Activated naive CD4-positive, alpha-beta T cell treated with anti-CD3 and anti-CD28 coated beads for 36 hours (primary cell): ENCODE data around the gene INSIG2. TPM values are rescaled to one million over a fixed set of nuclear protein-coding genes. Genes with fewer than 3 reads are reported as not detected.

Experiments used
- CTCF ChIA-PET: fragments of 350-600 bp; sonication (Branson Sonifier 250); formaldehyde crosslinking; loops from one replicate; lab custom pipeline; 2021; ENCODE audit warnings: antibody characterized with exemption; lab: Charles Lee
- DNase-seq: peaks from one replicate; pipeline ENCODE4 v3.0.0-alpha.2; 2020
- H3K27ac Mint-ChIP-seq: one replicate; pipeline ENCODE4 v1.8.0; 2021; ENCODE audit warnings: mild to moderate bottlenecking, mixed read lengths
- H3K27me3 Mint-ChIP-seq: one replicate; pipeline ENCODE4 v1.8.0; 2021; ENCODE audit warnings: low read depth, mixed read lengths
- H3K36me3 Mint-ChIP-seq: one replicate; pipeline ENCODE4 v1.8.0; 2021; ENCODE audit warnings: low read depth, mixed read lengths
- H3K4me1 Mint-ChIP-seq: one replicate; pipeline ENCODE4 v1.8.0; 2021; ENCODE audit warnings: low read depth, mixed read lengths
- H3K4me3 Mint-ChIP-seq: one replicate; pipeline ENCODE4 v1.8.0; 2021; ENCODE audit warnings: mild to moderate bottlenecking, moderate library complexity, mixed read lengths
- H3K9me3 Mint-ChIP-seq: one replicate; pipeline ENCODE4 v1.8.0; 2021; ENCODE audit warnings: mixed read lengths
- intact Hi-C: fragments of 100-400 bp; cut with micrococcal nuclease; formaldehyde crosslinking; loops from one replicate; pipeline ENCODE4 v1.15.1; 2023
- total RNA-seq, 2 experiments: library from RNA; stranded (reverse); gene quantifications; one replicate each; pipeline ENCODE4 v1.2.3, GENCODE V29; 2021

Gene INSIG2
- total RNA-seq, 2 experiments from 2014 or later, result 14.3 to 19.3 TPM

DNA sequence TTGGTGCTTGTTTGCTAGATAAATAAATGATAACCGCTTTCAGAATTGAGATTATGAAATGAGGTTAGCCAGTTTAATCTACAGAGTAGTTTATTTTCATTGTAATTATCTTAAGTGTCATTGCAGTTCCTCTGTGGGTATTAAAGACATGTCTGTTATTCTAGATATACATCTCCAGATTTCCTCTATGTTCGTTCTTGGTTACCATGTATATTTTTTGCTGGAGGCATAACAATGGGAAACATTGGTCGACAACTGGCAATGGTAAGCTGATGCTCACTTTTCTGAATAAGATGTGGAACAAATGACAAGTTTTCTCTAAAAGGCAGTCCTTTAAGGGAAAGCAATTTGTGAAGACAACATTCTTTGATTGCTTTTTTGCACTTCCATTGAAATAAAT lies 18.7 kb downstream of the INSIG2 start:
- intact Hi-C loops, result no loop called here
- Mint-ChIP-seq H3K4me3 (no peak overlapping the region), H3K27me3 (no peaks in the 10 kb centered on the region), H3K36me3 (peaks cover 45% of the 10 kb centered on the region), H3K27ac (no peak overlapping the region), H3K4me1 (peaks cover 12% of the 10 kb centered on the region), H3K9me3 (no peaks in the 10 kb centered on the region)
- CTCF ChIA-PET, result no interaction called here
- DNase-seq, result no peak

DNA sequence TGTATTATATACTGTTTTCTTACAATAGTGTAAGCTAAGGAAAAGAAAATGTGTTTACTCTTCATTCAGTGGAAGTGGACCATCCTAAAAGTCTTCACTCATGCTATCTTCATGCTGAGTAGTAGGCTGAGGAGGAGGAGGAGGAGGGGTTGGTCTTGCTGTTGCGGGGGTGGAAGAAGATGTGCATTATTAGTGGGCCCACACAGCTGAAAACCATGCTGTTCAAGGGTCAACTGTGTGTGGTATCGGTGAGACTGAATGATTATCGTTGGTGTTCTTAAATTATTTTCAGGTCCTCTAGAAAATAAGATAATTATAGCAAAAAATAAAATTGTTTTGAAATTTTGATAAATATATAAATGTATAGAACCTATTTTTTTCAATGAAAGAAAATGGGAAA lies 22.0 kb downstream of the INSIG2 start:
- intact Hi-C loops, result no loop called here
- CTCF ChIA-PET, result no interaction called here
- Mint-ChIP-seq H3K36me3 (peaks cover 37% of the 10 kb centered on the region), H3K4me1 (peaks cover 11% of the 10 kb centered on the region), H3K4me3 (no peak overlapping the region), H3K9me3 (no peaks in the 10 kb centered on the region), H3K27me3 (no peaks in the 10 kb centered on the region), H3K27ac (no peak overlapping the region)
- no peak for DNase-seq

- H3K4me1 Mint-ChIP-seq, result peaks cover 11% of the 10 kb centered on the region
- H3K4me3 Mint-ChIP-seq, result no peak overlapping the region
- H3K36me3 Mint-ChIP-seq, result peaks cover 34% of the 10 kb centered on the region
- no peak for DNase-seq
- intact Hi-C loops, result no loop called here
- CTCF ChIA-PET, result no interaction called here
- H3K27ac Mint-ChIP-seq, result no peak overlapping the region
- H3K9me3 Mint-ChIP-seq, result no peaks in the 10 kb centered on the region
- no peaks in the 10 kb centered on the region for H3K27me3 Mint-ChIP-seq
Measured at GRCh38 chr2:118110991-118111390, 22.7 kb downstream of the INSIG2 start.

DNA sequence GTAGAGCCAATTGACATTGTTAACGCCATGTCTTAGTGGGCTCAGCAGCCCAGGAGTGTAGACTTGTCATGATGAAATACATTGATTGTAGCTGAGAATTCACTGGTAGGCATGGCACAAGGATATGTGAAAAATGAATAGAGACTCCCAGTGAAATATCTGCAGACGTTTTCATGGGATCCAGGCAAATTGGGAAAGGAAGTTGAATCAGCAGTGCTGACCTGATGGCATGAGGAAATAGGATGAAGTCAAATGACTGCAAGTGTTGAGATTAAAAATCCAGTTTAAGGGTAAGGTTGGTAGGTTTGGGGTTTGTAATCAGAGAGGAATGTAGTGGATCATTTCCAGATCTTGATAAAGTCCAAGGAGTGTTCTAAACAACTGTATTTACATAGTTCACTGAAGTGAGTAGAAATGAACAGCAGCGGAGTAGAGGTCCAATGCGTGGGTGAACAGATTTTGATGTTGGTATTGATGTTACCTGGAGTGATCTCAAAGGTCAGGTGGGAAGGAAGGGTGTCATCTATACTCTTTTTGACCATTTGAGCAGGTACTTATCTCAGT lies 24.6 kb downstream of the INSIG2 start:
- peaks cover 26% of the 10 kb centered on the region for H3K36me3 Mint-ChIP-seq
- DNase-seq, result no peak
- H3K4me3 Mint-ChIP-seq, result no peak overlapping the region
- H3K27me3 Mint-ChIP-seq, result no peaks in the 10 kb centered on the region
- H3K4me1 Mint-ChIP-seq, result peaks cover 11% of the 10 kb centered on the region
- CTCF ChIA-PET, result no interaction called here
- no peak overlapping the region for H3K27ac Mint-ChIP-seq
- intact Hi-C loops, result no loop called here
- no peaks in the 10 kb centered on the region for H3K9me3 Mint-ChIP-seq

- H3K9me3 Mint-ChIP-seq, result no peaks in the 10 kb centered on the region
- intact Hi-C loops, result no loop called here
- H3K4me1 Mint-ChIP-seq, result peaks cover 4% of the 10 kb centered on the region
- no peak overlapping the region for H3K27ac Mint-ChIP-seq
- DNase-seq, result no peak
- H3K4me3 Mint-ChIP-seq, result no peak overlapping the region
- H3K27me3 Mint-ChIP-seq, result no peaks in the 10 kb centered on the region
- CTCF ChIA-PET, result no interaction called here
- peaks cover 14% of the 10 kb centered on the region for H3K36me3 Mint-ChIP-seq
Measured at GRCh38 chr2:118114863-118115262, 26.6 kb downstream of the INSIG2 start.

DNA sequence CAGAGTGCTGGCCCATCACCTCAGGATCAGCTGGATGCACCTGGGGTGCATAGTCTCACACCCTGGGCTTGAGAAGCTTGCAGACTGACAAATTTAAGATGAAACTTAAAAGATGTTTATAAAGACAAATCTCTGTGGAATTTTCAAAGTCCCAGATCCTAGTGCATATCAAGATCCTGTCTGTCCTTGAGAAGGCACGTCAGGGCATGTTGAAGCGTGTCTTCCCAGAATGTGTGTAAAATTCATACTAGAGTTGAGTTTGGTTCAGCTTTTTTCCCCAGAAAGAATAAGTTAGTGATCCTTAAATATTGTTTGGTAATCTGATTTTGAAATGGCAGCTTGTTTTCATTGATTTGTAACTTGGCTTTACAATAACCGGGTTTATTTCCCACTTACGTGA lies 27.5 kb downstream of the INSIG2 start:
- DNase-seq, result no peak
- H3K27ac Mint-ChIP-seq, result no peak overlapping the region
- H3K9me3 Mint-ChIP-seq, result no peaks in the 10 kb centered on the region
- CTCF ChIA-PET, result no interaction called here
- peaks cover 4% of the 10 kb centered on the region for H3K4me1 Mint-ChIP-seq
- no peaks in the 10 kb centered on the region for H3K27me3 Mint-ChIP-seq
- intact Hi-C loops, result no loop called here
- H3K4me3 Mint-ChIP-seq, result no peak overlapping the region
- H3K36me3 Mint-ChIP-seq, result peaks cover 12% of the 10 kb centered on the region

DNA sequence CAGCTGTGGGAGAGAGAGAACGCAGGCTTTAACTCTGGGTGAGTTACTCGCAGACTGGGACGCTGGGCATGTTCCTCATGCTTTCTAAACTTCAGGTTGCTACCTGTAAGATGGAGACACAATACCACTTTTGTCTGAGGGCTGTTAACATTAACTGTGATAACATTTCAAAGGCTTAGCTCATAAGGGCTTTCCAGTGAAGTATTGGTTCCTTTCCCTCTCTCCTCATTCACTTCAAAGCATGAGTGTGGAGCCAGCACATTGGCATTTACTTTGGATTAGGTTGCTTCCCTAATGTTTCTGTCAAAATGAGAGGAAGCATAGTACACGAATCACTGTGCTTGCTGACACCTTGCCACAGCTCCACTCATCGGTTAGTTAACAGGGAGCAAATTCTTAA lies 30.2 kb downstream of the INSIG2 start:
- intact Hi-C loops, result no loop called here

GRCh38 chr2:118119158-118119727 lies 31.0 kb downstream of the INSIG2 start:
- no peaks in the 10 kb centered on the region for H3K27me3 Mint-ChIP-seq
- no peaks in the 10 kb centered on the region for H3K4me1 Mint-ChIP-seq
- H3K9me3 Mint-ChIP-seq, result no peaks in the 10 kb centered on the region
- no peak overlapping the region for H3K4me3 Mint-ChIP-seq
- no peak for DNase-seq
- CTCF ChIA-PET, result no interaction called here
- no peaks in the 10 kb centered on the region for H3K36me3 Mint-ChIP-seq
- H3K27ac Mint-ChIP-seq, result no peak overlapping the region
- intact Hi-C loops, result no loop called here

More for the DNA sequence above, 30.2 kb downstream of the INSIG2 start:
- H3K27ac Mint-ChIP-seq, result no peak overlapping the region
- H3K9me3 Mint-ChIP-seq, result no peaks in the 10 kb centered on the region
- no peak for DNase-seq
- H3K27me3 Mint-ChIP-seq, result no peaks in the 10 kb centered on the region
- H3K4me3 Mint-ChIP-seq, result no peak overlapping the region
- no peaks in the 10 kb centered on the region for H3K4me1 Mint-ChIP-seq
- CTCF ChIA-PET, result interaction anchor here (0.6 kb wide), 1 partner anchor 137 kb away, joined by 3 read pairs; no protein-coding TSS in a partner anchor
- no peaks in the 10 kb centered on the region for H3K36me3 Mint-ChIP-seq

- no peak overlapping the region for H3K4me3 Mint-ChIP-seq
- CTCF ChIA-PET, result no interaction called here
- H3K27me3 Mint-ChIP-seq, result peaks cover 2% of the 10 kb centered on the region
- intact Hi-C loops, result no loop called here
- no peak for DNase-seq
- no peaks in the 10 kb centered on the region for H3K4me1 Mint-ChIP-seq
- H3K27ac Mint-ChIP-seq, result no peak overlapping the region
- no peaks in the 10 kb centered on the region for H3K36me3 Mint-ChIP-seq
- H3K9me3 Mint-ChIP-seq, result no peaks in the 10 kb centered on the region
Measured at GRCh38 chr2:118119761-118120400, 31.6 kb downstream of the INSIG2 start.

DNA sequence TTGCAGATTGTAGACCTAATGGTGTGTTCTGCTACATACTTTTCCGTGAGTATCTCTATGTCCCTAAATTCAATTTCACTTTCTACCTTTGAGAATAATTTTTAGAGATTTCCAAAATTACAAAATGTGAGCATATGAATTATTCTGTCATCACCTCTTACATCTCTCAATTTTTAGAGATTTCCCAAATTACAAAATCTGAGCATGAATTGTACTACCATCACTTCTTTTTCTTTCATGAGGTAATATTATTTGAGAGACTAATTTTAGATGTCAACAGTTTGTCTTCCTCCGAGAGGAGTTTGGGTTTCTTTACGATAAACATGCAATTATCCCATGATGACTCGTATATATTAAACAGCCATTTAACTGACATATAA lies 32.1 kb downstream of the INSIG2 start:
- H3K9me3 Mint-ChIP-seq, result no peaks in the 10 kb centered on the region
- H3K27me3 Mint-ChIP-seq, result peaks cover 5% of the 10 kb centered on the region
- no peaks in the 10 kb centered on the region for H3K4me1 Mint-ChIP-seq
- intact Hi-C loops, result no loop called here
- H3K4me3 Mint-ChIP-seq, result no peak overlapping the region
- H3K27ac Mint-ChIP-seq, result no peak overlapping the region
- no peak for DNase-seq
- CTCF ChIA-PET, result no interaction called here
- H3K36me3 Mint-ChIP-seq, result no peaks in the 10 kb centered on the region

- intact Hi-C loops, result no loop called here
- no peak for DNase-seq
- H3K4me1 Mint-ChIP-seq, result no peaks in the 10 kb centered on the region
- CTCF ChIA-PET, result no interaction called here
- no peaks in the 10 kb centered on the region for H3K36me3 Mint-ChIP-seq
- H3K4me3 Mint-ChIP-seq, result no peak overlapping the region
- no peaks in the 10 kb centered on the region for H3K9me3 Mint-ChIP-seq
- peaks cover 8% of the 10 kb centered on the region for H3K27me3 Mint-ChIP-seq
- H3K27ac Mint-ChIP-seq, result no peak overlapping the region
Measured at GRCh38 chr2:118121101-118121500, 32.8 kb downstream of the INSIG2 start.

GRCh38 chr2:118121986-118122524 lies 33.8 kb downstream of the INSIG2 start:
- no peak overlapping the region for H3K4me3 Mint-ChIP-seq
- no peak for DNase-seq
- H3K27me3 Mint-ChIP-seq, result peaks cover 10% of the 10 kb centered on the region
- no peak overlapping the region for H3K27ac Mint-ChIP-seq
- intact Hi-C loops, result no loop called here
- no peaks in the 10 kb centered on the region for H3K9me3 Mint-ChIP-seq
- no peaks in the 10 kb centered on the region for H3K4me1 Mint-ChIP-seq
- CTCF ChIA-PET, result no interaction called here
- no peaks in the 10 kb centered on the region for H3K36me3 Mint-ChIP-seq
